Measurements from ENCODE around the gene AQP10.
"Not testable (repeated sequence)": the region's sequence is repeated elsewhere in the genome, so short reads cannot be mapped to it uniquely, and the experiment has no call there.

Gene AQP10, protein sequence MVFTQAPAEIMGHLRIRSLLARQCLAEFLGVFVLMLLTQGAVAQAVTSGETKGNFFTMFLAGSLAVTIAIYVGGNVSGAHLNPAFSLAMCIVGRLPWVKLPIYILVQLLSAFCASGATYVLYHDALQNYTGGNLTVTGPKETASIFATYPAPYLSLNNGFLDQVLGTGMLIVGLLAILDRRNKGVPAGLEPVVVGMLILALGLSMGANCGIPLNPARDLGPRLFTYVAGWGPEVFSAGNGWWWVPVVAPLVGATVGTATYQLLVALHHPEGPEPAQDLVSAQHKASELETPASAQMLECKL

DNA sequence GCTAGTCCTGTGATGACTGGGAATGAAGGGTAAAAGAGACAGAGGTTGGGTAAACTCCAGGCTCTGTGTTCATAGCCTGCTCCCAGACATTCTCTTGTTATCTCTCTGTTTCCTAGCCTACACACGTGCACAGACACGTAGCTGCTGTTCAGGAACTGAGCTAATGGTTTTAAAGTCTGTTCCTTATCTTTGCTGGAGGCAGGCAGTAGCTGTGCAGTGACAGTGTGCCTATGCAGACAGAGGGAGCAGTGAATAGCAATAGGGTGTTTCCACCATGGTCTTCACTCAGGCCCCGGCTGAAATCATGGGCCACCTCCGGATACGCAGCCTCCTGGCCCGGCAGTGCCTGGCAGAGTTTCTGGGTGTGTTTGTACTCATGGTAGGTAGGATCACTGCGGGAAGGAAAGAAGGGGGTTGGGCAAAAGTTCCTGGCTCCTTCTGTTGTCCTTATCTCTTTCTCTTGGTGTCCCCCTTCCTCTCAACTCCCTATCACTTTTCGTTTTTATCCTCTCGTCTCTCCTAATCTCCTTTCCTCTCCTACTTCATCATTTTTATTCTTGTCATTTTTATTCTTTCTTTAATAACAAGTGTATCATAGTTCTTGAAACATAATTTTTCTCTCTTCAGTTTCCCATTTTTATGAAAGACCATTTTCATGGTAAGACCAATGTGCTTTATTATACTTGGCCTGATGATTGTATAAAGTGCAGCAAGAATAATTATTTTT is at the start of gene AQP10:
Gene AQP10, plus strand, starts transcription at position 212 of the 727 bp plus-strand sequence. Its CDS starts 63 bp downstream, at position 275.
- in situ Hi-C loops (cut with MboI; ENCODE audit: low sequenced_read_pairs), result no loop called here

DNA sequence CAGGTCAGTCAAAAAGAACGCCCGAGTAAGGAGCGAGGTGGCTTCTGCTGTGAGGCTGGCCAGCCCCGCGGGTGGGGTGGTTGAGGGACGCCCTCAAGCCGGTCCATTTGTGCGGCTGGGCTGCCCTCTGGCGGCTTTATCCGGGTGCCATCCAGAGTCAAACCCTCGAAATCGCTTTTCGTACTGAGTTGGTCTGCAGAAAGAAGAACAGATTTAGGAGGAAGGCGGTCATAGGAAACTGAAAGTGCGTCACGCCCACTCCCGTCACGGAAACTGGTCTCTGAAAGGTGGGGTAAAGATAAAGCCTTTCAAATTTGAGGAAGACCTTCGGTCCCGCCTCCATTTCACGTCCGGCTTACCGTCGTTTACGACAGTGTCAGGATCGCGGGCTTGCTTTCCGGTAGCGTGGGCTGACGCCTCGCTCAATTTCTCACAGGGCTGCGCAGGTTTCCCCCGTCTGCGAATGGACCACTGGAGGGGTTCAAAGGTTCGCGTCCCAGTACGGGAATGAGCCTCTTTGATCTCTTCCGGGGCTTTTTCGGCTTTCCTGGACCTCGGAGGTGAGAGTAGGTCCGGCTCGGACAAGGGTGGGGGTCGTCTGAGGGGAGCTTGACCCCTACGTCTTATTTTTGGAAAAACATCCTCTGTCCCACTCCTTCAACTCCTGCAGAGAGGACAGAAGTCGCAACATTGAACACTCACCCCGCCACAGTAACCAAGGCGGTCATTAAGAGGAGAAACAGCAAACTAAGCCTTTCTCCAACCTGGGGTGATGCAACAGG is 48.5 kb upstream of the AQP10 start, which contains the start of gene HAX1:
Gene HAX1, plus strand, starts transcription at position 413 of the 782 bp plus-strand sequence. Its CDS starts 95 bp downstream, at position 508.
- in situ Hi-C loops (cut with MboI; ENCODE audit: low sequenced_read_pairs), result no loop called here

DNA sequence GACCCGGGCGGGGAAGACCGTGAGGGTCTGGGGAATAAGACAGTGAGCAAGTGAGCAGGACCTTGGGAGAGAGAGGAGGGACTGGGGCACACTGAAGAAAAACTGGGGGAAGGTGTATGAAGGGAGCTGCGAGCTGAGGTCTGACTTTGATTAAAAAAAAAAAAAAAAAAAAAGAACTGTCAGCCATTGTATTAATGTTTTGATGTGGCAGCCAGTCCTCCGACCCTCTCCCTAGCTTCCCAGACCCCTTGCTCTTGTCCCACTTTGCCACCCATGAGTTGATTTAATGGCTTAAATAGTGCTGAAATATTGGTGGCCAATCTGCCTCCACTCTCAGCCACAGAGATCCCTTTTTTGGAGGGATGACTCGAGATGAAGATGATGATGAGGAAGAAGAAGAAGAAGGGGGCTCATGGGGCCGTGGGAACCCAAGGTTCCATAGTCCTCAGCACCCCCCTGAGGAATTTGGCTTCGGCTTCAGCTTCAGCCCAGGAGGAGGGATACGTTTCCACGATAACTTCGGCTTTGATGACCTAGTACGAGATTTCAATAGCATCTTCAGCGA is 47.8 kb upstream of the AQP10 start:
- in situ Hi-C loops (cut with MboI; ENCODE audit: low sequenced_read_pairs), result no loop called here

DNA sequence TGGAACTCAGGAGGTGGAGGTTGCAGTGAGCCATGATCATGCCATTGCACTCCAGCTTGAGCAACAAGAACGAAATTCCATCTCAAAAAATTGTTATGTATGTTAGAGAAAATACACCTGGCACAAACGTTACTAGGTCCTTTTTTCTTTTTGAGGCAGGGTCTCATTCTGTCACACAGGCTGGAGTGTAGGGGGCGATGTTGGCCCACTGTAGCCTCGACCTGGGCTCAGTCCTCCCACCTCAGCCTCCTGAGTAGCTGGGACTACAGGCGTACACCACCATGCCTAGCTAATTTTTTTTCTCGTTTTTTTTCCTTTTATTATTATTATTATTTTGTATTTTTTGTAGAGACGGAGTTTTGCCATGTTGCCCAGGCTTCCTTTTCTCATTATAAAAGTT is 44.1 kb upstream of the AQP10 start:
- in situ Hi-C loops (cut with MboI; ENCODE audit: low sequenced_read_pairs), result no loop called here

DNA sequence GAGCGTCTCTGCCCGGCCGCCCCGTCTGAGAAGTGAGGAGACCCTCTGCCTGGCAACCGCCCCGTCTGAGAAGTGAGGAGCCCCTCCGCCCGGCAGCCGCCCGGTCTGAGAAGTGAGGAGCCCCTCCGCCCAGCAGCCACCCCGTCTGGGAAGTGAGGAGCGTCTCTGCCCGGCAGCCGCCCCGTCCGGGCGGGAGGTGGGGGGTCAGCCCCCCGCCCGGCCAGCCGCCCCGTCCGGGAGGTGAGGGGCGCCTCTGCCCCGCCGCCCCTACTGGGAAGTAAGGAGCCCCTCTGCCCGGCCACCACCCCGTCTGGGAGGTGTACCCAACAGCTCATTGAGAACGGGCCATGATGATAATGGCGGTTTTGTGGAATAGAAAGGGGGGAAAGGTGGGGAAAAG is 33.3 kb upstream of the AQP10 start:
- in situ Hi-C loops (cut with MboI; ENCODE audit: low sequenced_read_pairs), result not testable (repeated sequence)

DNA sequence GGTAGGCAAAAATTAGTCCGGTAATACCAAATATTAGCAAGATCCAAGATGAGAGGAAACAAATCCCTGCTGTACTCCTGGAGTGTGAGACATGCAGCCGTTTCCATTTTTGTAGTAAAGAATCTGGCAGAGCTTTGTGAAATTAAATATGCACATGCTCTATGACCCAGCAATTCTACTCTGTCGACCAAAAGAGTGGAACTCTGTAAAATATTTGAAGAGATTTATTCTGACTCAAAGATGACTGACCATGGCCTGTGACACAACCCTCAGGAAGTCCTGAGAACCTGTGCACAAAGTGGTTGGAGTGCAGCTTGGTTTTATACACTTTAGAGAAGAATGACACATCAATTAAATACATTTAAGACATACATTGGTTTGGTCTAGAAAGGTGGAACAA is 32.2 kb upstream of the AQP10 start:
- in situ Hi-C loops (cut with MboI; ENCODE audit: low sequenced_read_pairs), result no loop called here

DNA sequence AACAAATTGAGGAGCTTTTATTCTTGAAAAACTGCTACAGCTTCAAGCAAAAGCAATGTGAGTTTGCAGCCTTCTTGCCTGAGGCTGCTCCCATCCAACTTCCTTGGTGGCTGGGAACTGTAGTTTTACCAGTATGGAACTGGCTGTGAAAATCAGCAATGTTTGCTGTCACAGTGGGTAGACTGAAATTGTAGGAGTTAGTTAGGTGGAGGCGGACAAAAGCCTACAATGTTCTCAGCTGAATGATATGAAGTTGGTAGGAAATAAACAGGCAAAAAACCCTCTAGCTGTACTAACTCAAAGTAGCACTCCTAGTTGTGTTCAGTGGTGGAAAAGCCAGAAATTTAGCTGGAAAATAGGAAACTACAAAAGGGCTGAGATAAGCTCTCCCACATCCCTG is 30.0 kb upstream of the AQP10 start:
- in situ Hi-C loops (cut with MboI; ENCODE audit: low sequenced_read_pairs), result no loop called here

DNA sequence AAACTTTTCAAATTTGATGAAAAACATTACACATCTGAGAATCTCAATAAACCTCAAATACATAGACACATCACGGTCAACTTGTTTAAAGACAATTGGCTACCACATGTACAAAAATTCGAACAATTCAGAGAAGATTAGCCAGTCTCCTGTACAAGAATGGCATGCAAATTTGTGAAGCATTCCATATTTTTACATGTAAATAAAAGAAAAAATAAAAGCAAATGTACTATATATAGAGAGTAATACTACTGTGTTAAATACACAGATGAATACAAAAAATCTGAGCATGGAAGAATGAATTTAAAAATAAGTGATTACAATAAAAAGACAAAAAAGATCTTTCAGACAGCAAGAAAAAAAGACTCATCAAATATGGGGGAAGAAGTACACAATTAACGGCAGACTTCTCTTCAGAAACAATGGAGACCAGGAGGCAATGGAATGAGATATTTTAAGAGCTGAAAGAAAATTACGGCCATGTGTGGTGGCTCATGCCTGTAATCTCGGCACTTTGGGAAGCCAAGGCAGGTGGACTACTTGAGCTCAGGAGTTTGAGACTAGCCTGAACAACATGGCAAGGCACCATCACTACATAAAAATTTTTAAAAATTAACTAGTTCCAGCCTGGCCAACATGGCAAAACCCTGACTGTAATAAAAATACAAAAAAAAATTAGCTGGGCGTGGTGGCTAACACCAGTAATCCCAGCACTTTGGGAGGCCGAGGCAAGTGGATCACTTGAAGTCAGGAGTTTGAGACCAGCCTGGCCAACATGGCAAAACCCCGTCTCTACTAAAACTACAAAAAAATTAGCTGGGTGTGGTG is 25.3 kb upstream of the AQP10 start:
- in situ Hi-C loops (cut with MboI; ENCODE audit: low sequenced_read_pairs), result no loop called here

DNA sequence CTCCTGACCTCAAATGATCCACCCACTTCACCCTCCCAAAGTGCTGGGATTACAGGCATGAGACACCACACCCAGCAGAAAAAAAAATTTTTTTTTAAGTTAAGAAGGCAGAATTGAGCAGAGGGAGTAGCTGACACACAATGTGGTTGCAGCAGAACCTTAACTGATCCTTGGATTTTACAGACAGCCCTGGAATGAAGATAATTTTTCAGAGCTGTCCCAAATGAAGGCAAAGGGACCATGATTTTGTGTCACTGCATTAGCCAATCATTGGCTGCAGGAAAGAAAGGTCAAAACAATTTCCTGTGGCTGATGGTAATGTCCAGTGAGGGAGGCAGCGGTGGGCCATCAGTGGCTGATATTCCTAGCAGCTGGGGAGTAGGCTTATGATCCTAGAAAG is 19.3 kb upstream of the AQP10 start:
- in situ Hi-C loops (cut with MboI; ENCODE audit: low sequenced_read_pairs), result no loop called here

DNA sequence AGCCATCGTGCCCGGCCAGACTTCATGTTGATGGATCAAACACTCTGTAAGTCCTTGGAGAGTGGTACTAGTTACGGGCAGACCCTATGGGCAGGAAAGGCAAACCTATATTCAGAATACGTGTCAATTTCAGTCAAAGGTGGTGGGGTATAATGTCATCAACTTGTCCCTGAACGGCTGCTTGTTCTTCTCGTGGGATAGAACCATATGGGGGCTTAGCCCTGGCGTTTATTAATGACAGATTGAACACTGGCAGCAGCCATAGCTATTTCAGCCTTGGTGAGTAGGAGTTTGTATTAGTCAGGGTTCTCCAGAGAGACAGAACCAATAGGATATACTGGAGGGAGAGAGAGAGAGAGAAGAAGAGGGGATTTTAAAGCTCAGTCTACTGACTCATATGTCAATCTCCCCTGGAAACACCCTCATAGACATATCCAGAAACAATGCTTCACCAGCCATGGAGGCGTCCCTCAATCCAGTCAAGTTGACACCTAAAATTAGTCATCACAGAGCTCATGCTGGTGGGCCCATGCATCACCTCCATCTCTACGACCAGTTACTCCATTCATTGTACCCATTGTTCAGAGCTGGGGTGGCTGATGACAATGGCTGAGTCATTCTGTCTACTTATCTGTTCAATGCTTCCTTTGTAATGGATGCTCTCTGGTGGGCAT is 16.1 kb upstream of the AQP10 start:
- in situ Hi-C loops (cut with MboI; ENCODE audit: low sequenced_read_pairs), result no loop called here

DNA sequence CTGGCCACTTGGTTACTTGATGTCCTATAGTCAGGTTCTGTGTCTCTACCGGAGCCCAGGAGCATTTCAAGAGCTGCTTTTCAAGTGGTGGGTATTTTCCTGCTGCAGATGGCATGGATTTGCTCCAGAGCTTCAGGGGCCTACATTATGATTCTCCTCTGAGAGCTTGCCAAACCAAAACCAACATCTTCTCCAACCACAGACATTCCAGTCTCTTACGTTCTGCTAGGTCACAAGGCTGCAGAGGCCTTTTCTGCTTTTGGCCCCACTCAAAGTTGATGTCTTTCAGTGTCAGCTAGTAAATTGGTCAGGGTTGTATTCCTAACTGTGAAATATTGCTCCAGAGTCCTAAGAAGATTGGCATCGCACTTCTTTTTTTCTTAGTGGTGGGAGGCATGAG is 14.7 kb upstream of the AQP10 start:
- in situ Hi-C loops (cut with MboI; ENCODE audit: low sequenced_read_pairs), result no loop called here

DNA sequence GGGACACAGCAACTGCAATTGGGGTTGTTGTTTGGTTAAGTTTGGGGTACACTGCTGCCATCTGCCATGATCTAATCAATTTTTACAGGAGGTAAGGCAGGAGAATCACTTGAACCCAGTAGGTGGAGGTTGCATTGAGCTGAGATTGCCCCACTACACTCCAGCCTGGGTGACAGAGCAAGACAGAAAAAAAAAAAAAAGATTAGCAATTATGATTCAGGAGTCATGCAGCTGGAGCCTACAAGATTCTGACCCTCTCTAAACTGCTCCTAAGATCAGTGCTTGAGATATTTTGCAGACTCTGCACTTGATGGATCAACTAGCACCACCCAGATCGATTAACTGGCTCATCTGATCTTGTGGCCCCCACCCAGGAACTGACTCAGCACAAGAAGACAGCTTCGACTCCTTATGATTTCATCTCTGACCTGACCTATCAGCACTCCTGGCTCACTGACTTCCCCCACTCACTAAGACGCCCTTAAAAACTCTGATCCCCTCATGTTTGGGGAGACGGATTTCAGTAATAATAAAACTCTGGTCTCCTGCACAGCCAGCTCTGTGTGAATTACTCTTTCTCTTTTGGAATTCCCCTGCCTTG is 13.1 kb upstream of the AQP10 start:
- in situ Hi-C loops (cut with MboI; ENCODE audit: low sequenced_read_pairs), result not testable (repeated sequence)

DNA sequence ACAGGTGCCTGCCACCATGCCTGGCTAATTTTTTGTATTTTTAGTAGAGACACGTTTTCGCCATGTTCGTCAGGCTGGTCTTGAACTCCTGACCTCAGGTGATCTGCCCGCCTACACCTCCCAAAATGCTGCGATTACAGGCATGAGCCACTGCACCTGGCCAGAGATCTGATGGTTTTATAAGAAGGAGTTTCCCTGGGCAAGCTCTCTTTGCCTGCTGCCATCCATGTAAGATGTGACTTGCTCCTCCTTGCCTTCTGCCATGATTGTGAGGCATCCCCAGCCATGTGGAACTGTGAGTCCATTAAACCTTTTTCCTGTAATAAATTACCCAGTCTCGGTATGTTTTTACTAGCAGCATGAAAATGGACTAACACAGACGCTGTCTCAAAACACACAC is 11.8 kb upstream of the AQP10 start:
- in situ Hi-C loops (cut with MboI; ENCODE audit: low sequenced_read_pairs), result not testable (repeated sequence)

DNA sequence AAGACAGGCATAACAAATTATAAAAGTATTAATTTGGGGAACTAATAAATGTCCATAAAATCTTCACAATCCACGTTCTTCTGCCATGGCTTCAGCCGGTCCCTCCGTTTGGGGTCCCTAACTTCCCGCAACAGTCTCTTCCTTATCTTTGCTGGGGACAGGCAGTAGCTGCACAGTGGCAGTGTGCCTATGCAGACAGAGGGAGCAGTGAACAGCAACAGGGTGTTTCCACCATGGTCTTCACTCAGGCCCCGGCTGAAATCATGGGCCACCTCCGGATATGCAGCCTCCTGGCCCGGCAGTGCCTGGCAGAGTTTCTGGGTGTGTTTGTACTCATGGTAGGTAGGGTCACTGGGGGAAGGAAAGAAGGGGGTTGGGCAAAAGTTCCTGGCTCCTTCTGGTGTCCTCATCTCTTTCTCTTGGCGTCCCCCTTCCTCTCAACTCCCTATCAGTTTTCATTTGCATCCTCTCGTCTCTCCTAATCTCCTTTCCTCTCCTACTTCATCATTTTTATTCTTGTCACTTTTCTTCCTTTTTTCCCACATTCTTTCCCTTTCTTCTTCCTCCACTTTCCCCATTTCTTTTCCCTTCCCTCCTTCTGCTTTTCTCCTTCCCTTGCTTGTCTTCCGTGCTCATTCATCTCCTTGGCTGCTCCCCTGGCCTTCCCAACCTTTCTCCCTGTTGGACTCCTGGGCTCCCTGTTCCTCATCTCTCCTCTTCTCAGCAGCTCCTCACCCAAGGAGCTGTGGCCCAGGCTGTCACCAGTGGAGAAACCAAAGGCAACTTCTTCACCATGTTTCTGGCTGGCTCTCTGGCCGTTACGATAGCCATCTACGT is 8.4 kb upstream of the AQP10 start:
- in situ Hi-C loops (cut with MboI; ENCODE audit: low sequenced_read_pairs), result not testable (repeated sequence)

DNA sequence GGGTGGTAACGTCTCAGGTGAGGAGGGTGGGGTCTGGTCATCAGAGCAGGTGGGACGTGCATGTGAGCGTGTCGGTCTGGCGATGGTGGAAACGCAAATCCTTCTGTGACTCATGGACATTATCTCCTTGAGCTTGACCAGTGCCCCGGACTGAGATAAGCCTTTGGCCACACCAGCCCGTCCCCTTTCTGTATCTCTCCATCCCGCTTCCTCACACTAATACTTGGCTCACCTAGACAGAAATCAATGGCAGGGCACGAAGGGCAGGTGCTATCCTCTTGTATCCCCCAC is 7.9 kb upstream of the AQP10 start:
- in situ Hi-C loops (cut with MboI; ENCODE audit: low sequenced_read_pairs), result no loop called here

DNA sequence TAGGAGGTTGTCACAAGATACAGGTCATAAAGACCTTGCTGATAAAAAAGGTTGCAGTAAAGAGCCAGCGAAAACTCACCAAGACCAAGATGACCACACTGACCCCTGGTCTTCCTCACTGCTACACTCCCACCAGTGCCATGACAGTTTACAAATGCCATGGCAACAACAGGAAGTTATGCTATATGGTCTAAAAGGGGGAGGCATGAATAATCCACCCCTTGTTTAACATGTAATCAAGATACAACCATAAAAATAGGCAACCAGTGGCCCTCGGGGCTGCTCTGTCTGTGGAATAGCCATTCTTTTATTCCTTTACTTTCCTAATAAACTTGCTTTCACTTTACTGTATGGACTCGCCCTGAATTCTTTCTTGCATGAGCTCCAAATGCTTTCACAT is 6.7 kb upstream of the AQP10 start:
- in situ Hi-C loops (cut with MboI; ENCODE audit: low sequenced_read_pairs), result not testable (repeated sequence)

DNA sequence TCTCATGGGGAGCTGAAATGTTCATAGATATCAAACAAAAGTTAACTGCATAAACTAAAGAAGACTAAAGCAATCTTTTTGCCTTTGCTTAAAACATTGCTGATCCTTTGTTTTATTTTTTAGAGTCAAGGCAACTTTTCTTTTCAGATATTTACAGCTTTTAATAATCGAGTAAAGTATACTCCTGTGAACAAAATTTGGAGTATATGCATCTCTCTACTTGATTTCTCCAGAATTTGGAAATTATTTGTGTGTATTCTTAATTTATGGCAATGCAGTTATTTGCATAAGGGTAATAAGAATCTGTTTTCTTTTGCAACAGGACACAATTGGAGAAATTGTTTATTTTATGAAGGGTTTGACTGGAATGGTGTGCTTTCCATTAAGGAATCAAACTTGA is 4.2 kb upstream of the AQP10 start:
- in situ Hi-C loops (cut with MboI; ENCODE audit: low sequenced_read_pairs), result no loop called here

DNA sequence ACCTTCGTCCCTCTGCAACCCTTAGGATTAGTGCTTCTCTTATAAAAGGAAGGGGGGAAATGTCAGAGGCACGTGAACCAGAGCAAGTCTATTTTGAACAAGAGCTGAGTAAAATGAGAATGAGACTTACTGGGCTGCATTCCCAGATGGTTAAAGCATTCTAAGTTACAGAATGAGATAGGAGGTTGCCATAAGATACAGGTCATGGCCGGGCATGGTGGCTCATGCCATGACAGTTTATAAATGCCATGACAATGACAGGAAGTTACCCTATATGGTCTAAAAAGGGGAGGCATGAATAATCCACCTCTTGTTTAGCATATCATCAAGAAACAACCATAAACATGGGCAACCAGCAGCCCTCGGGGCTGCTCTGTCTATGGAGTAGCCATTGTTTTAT is 2.5 kb upstream of the AQP10 start:
- in situ Hi-C loops (cut with MboI; ENCODE audit: low sequenced_read_pairs), result no loop called here

DNA sequence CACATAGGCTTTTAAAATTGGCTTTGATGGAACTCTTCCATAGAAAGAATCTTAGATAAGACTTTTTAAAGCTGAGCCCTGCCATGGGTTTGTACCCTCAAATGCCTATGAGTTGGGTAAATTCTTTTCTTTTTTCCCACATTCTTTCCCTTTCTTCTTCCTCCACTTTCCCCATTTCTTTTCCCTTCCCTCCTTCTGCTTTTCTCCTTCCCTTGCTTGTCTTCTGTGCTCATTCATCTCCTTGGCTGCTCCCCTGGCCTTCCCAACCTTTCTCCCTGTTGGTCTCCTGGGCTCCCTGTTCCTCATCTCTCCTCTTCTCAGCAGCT is 679 bp downstream of the AQP10 start:
- in situ Hi-C loops (cut with MboI; ENCODE audit: low sequenced_read_pairs), result not testable (repeated sequence)
